HG02885 (cell line): ENCODE data around the gene UST.
"Not testable (repeated sequence)": the region's sequence is repeated elsewhere in the genome, so short reads cannot be mapped to it uniquely, and the experiment has no call there.

Experiments used
- ATAC-seq: cut with Tn5 transposase; IDR thresholded peaks from one replicate; pipeline ENCODE4 v1.9.1; 2021; ENCODE audit warnings: mild to moderate bottlenecking; ENCODE audit not compliant: unreplicated experiment, poor library complexity

UST gene

GRCh38 chr6:148830614-148831013 lies 83.8 kb downstream of the UST start:
- ATAC-seq, result peak; percentile 66

DNA sequence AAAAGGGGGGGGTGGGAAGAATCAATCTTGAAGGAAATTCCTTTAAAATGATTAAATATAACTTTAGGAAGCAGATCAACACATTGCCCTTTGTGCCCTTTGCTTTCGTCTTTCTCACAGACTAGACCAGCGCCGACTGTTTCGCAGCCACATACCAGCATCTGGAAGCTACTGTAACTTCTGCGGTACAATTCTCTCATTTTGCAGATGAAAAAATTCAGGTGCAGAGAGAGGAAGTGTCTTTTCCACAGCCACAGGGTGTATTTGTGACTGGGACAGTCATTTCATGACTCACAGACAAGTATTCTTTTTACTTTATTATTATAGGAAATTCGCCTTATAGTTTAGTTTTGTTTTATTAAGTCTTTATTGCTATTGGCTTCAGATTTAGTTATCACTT lies 84.2 kb downstream of the UST start:
- peak; percentile 76 for ATAC-seq

GRCh38 chr6:148831531-148831930 lies 84.7 kb downstream of the UST start:
- peak; percentile 14 for ATAC-seq

DNA sequence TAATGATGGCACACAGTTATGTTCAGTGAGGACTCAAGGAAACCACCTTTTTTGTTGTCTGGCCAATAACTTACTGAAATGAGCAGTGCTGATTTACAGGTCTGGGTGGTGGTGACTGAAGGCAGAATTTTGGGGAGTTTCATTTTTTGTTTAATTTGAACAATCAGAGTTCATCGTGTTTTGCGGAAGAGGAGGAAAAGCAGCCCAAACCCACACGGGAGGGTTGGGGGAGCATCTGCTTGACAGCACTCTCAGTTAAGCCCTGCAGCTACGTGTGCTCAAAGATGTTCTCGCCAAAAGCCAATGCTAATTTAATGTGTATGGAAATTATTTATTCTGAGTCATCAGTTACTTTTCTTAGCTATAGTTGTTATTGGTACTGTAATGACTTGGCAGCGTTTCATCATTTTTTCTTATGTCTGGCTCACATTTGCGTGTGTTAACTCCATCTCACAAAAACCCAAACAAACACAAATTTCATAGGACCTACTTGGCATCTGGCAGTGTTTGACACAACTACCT lies 89.2 kb downstream of the UST start:
- ATAC-seq, result peak; percentile 56

DNA sequence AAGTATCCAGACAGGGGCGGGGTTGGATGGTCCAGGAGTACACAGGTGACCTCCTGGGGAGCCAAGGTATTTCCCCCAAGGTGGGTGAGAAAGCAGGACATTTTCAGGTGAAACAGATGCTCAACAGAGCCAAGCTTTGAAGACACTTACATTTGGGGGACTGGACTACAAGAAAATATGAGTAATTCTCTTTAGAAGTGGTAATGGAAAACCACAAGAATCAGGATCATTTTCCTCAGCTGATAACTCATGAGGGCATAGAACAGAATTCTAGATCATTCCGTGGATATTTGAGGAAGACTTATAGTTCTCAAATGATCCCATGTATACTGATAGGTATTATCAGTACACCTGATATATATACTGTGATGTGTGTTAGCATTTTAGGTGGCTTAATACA lies 89.9 kb downstream of the UST start:
- no peak for ATAC-seq

- no peak for ATAC-seq
Measured at GRCh38 chr6:148837941-148838340, 91.1 kb downstream of the UST start.

GRCh38 chr6:148839044-148839443 lies 92.2 kb downstream of the UST start:
- no peak for ATAC-seq

DNA sequence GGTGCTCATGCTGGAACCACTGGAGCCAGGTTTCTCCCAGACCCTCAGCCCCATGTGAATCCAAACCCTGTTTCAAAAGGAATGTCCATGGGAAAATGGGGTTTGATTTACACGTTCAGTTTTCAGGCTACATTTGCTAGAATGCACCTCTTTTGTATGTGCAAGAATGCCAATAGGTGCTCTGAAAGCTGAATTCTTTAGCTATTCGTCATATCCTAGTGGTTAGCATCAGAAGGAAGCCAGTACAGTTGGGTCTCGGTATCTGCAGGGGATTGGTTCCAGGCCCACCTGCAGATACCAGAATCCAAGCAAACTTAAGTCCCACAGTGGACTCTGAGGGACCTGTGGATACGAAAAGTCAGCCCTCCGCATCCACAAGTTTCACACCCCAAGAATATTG lies 93.4 kb downstream of the UST start:
- ATAC-seq, result no peak

GRCh38 chr6:148842296-148843019 lies 95.6 kb downstream of the UST start:
- no peak for ATAC-seq

GRCh38 chr6:148845464-148845863 lies 98.6 kb downstream of the UST start:
- ATAC-seq, result no peak

DNA sequence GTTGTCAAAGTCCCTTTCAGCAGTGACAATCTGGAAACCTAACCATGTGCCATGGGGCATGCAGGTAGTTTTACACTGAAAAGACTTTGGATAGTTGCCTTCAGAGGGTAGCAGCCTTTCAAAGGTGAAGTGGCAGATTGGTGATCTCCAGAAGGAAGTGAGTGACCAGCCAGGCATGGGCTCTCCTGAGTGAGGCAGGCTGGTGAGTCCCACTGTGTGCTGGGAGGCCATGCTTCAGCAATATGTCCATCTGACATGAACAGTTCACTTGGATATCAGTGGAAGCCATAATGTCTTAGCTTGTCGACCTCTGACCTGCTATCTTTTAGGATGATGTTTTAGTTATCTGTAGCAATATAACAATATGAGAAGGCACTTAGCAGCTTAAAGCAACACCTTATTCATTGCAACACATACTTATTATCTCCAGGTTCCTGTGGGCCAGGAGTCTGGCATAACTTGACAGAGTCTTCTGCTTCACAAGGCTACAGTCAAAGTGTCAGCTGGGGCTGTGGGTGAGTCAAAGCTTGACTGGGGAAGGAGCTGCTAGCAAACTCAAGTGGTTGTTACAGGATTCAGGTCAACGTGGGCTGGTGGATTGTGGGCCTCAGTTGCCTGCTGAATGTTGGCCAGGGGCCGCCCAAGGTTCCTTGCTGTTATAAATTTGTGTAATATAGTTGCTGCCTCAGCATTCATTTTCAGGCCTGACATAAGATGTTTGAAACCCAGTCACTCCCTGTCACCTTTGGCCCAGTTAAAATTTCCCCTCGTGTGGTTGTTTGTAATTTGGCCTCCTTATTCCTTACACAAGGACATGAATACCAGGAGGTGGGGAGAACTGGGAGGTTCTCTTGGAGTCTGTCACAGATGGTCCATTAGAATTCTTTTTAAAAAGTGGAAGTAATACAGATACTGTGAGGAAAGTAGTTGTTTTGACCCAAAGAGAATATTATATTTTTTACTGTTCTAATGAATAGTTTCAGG lies 100.2 kb downstream of the UST start:
- ATAC-seq, result peak; percentile 62

- no peak for ATAC-seq
Measured at GRCh38 chr6:148848915-148849314, 102.1 kb downstream of the UST start.

DNA sequence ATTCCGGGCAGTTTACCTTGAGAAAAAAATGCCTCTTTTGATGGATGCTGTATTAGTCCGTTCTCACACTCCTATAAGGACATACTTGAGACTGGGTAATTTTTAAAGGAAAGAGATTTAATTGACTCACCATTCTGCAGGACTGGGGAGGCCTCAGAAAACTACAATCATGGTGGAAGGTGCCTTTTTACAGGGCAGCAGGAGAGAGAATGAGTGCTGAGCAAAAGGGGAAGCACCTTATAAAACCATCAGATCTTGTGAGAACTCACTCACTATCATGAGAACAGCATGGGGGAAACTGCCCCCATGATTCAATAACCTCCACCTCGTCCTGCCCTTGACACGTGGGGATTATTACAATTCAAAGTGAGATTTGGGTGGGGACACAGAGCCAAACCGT lies 102.6 kb downstream of the UST start:
- ATAC-seq, result not testable (repeated sequence)

DNA sequence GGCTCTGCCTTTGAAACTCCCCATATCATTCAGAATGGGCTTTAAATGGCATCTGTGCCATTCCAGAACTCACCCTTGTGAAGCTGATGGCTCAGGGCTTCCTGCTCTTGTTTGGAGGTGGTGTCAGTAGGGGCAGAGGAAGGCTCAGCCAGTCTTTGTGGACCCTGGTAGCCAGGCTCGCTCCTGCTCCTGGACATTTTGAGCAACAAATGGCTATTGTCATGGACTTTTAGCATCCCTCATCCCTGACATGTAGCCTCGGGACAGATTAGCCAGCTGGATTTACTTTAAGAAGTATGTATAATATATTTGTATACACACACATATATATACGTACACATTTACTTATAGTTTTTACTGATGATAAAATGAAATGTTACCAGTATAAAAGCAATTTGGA lies 104.1 kb downstream of the UST start:
- no peak for ATAC-seq

DNA sequence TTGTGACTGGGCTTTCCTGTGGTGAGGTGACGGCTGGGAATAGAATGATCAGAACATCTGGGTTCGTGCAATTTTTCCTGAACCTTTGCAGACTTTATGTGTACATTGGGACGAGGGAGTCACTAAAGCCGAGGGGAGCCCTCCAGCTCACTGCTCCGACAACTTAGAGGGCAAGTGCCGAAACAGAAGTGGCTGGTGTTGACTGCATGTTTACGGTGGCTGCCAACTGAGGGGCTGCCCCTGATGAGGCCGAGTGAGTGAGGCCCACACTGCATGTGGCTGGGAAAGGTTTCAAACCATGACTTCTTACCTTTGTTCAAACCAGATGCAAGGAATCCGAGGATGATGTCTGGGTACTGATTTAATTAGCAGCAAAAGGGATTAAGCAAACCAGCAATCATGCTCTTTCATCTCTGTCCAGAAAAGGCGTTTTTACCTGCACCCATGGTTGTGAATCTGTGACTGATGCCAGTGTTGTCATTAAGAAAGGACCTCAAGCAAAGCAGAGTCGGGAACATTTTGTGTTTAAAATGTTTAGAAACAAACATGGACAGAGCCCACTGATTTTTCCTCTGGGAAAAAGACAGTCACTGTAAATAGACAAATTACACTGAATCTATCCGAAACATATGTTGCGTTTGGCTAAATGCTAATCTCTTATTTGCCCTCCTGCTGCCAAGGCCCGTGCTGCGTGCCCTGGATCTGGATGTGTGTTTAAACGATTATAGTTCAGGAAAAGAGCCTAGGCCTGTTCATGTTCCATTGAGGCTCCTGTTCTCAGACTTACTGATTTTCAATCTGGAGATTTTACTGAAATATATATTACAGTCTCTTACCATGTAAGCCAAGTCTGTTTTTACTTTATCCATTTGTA lies 105.1 kb downstream of the UST start:
- no peak for ATAC-seq

DNA sequence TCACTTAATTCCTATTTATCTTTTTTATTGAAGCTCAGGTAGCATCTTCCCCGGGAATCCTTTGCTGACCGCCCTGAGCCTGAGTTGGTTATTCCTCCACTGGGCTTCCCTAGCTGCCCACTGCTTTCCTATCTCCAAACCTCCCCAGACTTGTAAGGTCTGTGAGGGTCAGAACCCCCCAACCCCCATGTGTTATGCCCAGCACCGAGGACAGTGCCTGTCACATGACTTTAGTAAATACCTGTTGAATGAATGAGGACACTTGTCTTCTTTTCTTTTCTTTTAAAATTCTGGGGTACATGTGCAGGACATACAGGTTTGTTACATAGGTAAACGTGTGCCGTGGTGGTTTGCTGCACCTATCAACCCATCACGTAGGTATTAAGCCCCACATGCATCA lies 105.9 kb downstream of the UST start:
- no peak for ATAC-seq

- not testable (repeated sequence) for ATAC-seq
Measured at GRCh38 chr6:148853113-148853512, 106.3 kb downstream of the UST start.

DNA sequence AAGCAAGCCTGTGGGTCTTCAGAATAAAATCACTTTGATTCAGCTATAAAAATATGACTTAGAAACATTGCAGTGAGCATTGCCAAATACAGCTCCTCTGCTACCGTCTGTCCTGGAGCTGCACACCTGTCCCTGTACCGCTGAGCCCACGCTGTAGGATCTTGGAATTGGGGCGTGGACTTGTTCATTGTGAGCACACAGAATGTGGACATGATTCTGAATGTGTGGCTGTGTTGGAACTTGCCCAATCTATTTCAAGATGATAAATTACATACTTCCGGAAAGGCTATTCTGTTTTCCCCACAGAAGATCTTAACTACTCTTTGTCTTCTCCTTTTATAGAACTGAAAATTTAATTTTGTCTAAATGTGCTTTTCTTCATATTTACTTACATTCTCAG lies 107.3 kb downstream of the UST start:
- no peak for ATAC-seq

DNA sequence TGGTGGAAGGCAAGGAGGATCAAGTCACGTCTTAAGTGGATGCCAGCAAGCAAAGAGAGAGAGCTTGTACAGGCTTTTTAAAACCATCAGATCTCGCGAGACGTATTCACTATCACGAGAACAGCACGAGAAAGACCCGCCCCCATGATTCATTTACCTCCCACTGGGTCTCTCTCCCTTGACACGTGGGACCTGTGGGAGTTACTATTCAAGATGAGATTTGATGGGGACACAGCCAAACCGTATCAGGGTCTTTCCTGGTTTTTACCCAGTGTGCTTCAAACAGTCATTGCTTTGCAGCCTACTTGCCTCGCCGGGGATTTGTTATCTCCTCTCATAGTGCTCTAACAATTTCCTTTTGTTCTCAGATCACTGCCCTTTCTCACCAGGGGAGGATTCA lies 108.2 kb downstream of the UST start:
- ATAC-seq, result no peak

GRCh38 chr6:148855744-148856143 lies 108.9 kb downstream of the UST start:
- ATAC-seq, result no peak
